Spleen (tissue), 13 donors: ENCODE measurements around the gene OR2M4. TPM values are rescaled to one million over a fixed set of nuclear protein-coding genes. Genes with fewer than 3 reads are reported as not detected.

Experiments used
- DNase-seq: peaks from one replicate; pipeline ENCODE4 v3.0.0-alpha.2; 2020
- H3K27ac ChIP-seq, 8 donors: fragments of 200-600 bp; sonication (generic) in 7 of 8; 1 replicate in 4 of 8; 2 replicates in 4 of 8; pipeline versions ENCODE4 v1.5.0 to v1.8.0; 2016 to 2021; ENCODE audit warnings: inconsistent platforms in 4 of 8, mild to moderate bottlenecking in 4 of 8, moderate library complexity in 1 of 8
- H3K27me3 ChIP-seq, 7 donors: fragments of 200-600 bp; sonication (generic) in 6 of 7; replicated peaks in 1 of 7; 1 replicate in 4 of 7; 2 replicates in 3 of 7; pipeline versions ENCODE4 v1.5.0 to v1.8.0; 2016 to 2021; ENCODE audit warnings: inconsistent platforms in 3 of 7, mild to moderate bottlenecking in 1 of 7
- H3K36me3 ChIP-seq, 6 donors: fragments of 200-600 bp; sonication (generic) in 5 of 6; 1 replicate in 4 of 6; 2 replicates in 2 of 6; pipeline versions ENCODE4 v1.5.0 to v1.8.0; 2016 to 2021; ENCODE audit warnings: inconsistent platforms in 2 of 6
- H3K4me1 ChIP-seq, 6 donors: fragments of 200-600 bp; sonication (generic) in 5 of 6; 1 replicate in 3 of 6; 2 replicates in 3 of 6; pipeline versions ENCODE4 v1.5.0 to v1.8.0; 2016 to 2021; ENCODE audit warnings: inconsistent platforms in 3 of 6
- H3K4me3 ChIP-seq, 8 donors: fragments of 200-600 bp; sonication (generic) in 7 of 8; 1 replicate in 4 of 8; 2 replicates in 4 of 8; pipeline versions ENCODE4 v1.5.0 to v1.8.0; 2016 to 2021; ENCODE audit warnings: inconsistent platforms in 4 of 8, mild to moderate bottlenecking in 4 of 8, moderate library complexity in 2 of 8
- H3K9me3 ChIP-seq, 8 donors: fragments of 200-600 bp; sonication (generic) in 7 of 8; 1 replicate in 4 of 8; 2 replicates in 4 of 8; pipeline versions ENCODE4 v1.5.0 to v1.8.0; 2016 to 2021; ENCODE audit warnings: inconsistent platforms in 4 of 8
- POLR2A ChIP-seq, 3 donors: fragments of 450-650 bp; IDR thresholded peaks; one replicate each; pipeline ENCODE4 v1.5.1; 2017; ENCODE audit warnings: antibody characterized with exemption in 3 of 3, mild to moderate bottlenecking in 1 of 3
- POLR2AphosphoS5 ChIP-seq, 3 donors: sonication (generic); formaldehyde crosslinking; IDR thresholded peaks; one replicate each; pipeline ENCODE4 v1.5.1; 2017; ENCODE audit warnings: antibody characterized with exemption in 3 of 3
- WGBS, 5 donors: extraction: QIAGEN DNeasy Blood & Tissue Kit in 3 of 5; methylation state at CpG; one replicate each; pipeline versions ENCODE4 v1.1.5 to v1.1.7; 2013 to 2018; 5-methylcytosine and 5-hydroxymethylcytosine counted together
- intact Hi-C: fragments of 100-400 bp; cut with DNase I; formaldehyde crosslinking; loops from one replicate; pipeline ENCODE4 v1.15.0; 2023; ENCODE audit warnings: low total_unique reads
- long read RNA-seq, 2 donors: transcript quantifications; one replicate each; lab custom pipeline, GENCODE V29; 2026
- polyA plus RNA-seq, 3 donors: library from polyadenylated mRNA; stranded (reverse); fragments of 200-250 nt; gene quantifications; one replicate each; pipeline ENCODE4 v1.2.1, GENCODE V29; 2013
- total RNA-seq, 7 donors: library from RNA; depleted of rRNA in 3 of 7; stranded (reverse); fragments of >200 nt in 3 of 7; fragmentation: NEBNext Ultra II Directional in 4 of 7; extraction: Animal tissue kit (Norgen Biotek cat#: 25700) in 4 of 7; gene quantifications; one replicate each; pipeline versions ENCODE4 v1.1.0 to v1.2.1, GENCODE V29; 2016 to 2021
- TF ChIP-seq, protein P1 (sequence below), 11 experiments: fragments of 200-600 bp in 7 of 11; fragments of 450-650 bp in 4 of 11; sonication (generic) in 4 of 11; IDR thresholded peaks in 8 of 11; conservative IDR thresholded peaks in 3 of 11; 1 replicate in 7 of 11; 2 replicates in 4 of 11; pipeline versions ENCODE4 v1.4.0 to v1.8.0; 2016 to 2021; ENCODE audit warnings: antibody characterized with exemption in 11 of 11, inconsistent platforms in 4 of 11, mild to moderate bottlenecking in 1 of 11
- donor health status: healthy with polysubstance abuse.
- donor health status: DM: no; HTN: no; CAD: no; lungs with moderate emphysema.
- donor health status: DM: no; HTN: no; CAD: no.
- donor health status: Bipolar disorder and iron deficiency.
- donor health status: healthy.
- donor health status: DM: no; HTN: no; CAD: no.
- donor health status: DM: yes; HTN: yes; CAD: no.

The OR2M4 gene, protein sequence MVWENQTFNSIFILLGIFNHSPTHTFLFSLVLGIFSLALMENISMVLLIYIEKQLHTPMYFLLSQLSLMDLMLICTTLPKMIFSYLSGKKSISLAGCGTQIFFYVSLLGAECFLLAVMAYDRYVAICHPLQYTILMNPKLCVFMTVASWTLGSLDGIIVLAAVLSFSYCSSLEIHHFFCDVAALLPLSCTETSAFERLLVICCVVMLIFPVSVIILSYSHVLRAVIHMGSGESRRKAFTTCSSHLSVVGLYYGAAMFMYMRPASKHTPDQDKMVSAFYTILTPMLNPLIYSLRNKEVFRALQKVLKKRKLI
- not detected for total RNA-seq
- under 1 TPM in 1 of 3 donors, not detected in 2; 0.02 TPM for polyA plus RNA-seq
- long read RNA-seq, donor 1: 0 reads
- long read RNA-seq, donor 2: 0 reads

DNA sequence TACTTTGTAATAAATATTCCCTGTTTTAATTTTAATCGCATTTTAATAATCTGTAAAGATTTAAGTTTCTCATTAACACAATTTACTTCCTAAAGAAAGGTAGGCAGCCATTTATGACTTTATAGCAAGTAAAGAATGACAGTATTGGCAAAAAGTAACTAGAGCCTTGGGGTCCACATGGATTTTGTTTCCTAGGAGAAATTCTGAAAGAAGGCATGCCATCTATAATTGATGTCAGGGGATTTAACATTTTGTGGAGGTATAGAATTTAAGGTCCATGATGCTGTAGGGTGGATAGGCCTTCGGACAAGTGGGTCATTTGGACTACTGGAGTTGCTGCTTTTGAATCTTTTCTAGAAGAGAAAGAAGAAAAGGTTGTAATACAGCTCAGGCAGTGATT, at the start of gene OR2M4:
Gene OR2M4, plus strand, starts transcription at position 301 of the 400 bp plus-strand sequence. CDS start 7,512 bp downstream, outside the sequence.
- TF ChIP-seq, protein P1, sequence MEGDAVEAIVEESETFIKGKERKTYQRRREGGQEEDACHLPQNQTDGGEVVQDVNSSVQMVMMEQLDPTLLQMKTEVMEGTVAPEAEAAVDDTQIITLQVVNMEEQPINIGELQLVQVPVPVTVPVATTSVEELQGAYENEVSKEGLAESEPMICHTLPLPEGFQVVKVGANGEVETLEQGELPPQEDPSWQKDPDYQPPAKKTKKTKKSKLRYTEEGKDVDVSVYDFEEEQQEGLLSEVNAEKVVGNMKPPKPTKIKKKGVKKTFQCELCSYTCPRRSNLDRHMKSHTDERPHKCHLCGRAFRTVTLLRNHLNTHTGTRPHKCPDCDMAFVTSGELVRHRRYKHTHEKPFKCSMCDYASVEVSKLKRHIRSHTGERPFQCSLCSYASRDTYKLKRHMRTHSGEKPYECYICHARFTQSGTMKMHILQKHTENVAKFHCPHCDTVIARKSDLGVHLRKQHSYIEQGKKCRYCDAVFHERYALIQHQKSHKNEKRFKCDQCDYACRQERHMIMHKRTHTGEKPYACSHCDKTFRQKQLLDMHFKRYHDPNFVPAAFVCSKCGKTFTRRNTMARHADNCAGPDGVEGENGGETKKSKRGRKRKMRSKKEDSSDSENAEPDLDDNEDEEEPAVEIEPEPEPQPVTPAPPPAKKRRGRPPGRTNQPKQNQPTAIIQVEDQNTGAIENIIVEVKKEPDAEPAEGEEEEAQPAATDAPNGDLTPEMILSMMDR (IDR thresholded peaks at IDR 0.05 in 8 of 11, conservative IDR thresholded peaks at IDR 0.05 in 3 of 11): no peak
- TF ChIP-seq POLR2A (IDR thresholded peaks at IDR 0.05): no peak
- H3K4me3 ChIP-seq: no peak within 1 kb of the TSS
- intact Hi-C loops: no loop called here
- DNase-seq: no peak
- 80 to 87% (median 82%) methylated on average over 2 of the region's 2 CpGs for WGBS, 5 donors
- H3K27me3 ChIP-seq: no peaks in the 10 kb centered on the region
- no peaks in the 10 kb centered on the region for H3K4me1 ChIP-seq
- H3K36me3 ChIP-seq: no peaks in the 10 kb centered on the region
- peaks cover 0 to 13% (median 7%) of the 10 kb centered on the region in 8 donors for H3K9me3 ChIP-seq
- no peak within 1 kb of the TSS for H3K27ac ChIP-seq

DNA sequence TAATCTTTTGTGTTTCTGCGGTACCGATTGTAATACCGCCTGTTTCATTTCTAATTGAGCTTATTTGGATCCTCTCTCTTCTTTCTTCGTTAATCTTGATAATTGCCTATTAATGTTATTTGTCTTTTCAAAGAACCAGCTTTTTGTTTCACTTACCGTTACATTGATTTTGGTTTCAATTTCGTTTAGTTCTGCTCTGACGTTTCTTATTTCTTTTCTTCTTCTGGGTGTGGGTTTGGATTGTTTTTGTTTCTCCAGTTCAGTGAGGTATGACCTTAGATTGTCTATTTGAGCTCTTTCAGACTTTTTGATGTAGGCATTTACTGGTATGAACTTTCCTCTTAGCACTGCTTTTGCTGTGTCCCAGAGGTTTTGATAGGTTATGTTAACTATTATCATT, 47.2 kb upstream of the OR2M4 start:
- intact Hi-C loops: no loop called here
- no peak for DNase-seq
- Histone ChIP-seq H3K27me3 (no peaks in the 10 kb centered on the region), H3K9me3 (peaks cover 0 to 12% (median 0%) of the 10 kb centered on the region in 8 donors), H3K4me3 (no peak overlapping the region), H3K27ac (no peak overlapping the region), H3K36me3 (no peaks in the 10 kb centered on the region), H3K4me1 (no peaks in the 10 kb centered on the region)
- 64 to 72% (median 67%) methylated on average over 7 of the region's 7 CpGs for WGBS, 5 donors
- TF ChIP-seq POLR2A (IDR thresholded peaks at IDR 0.05): no peak
- TF ChIP-seq, protein P1 (IDR thresholded peaks at IDR 0.05 in 8 of 11, conservative IDR thresholded peaks at IDR 0.05 in 3 of 11): no peak
- TF ChIP-seq POLR2AphosphoS5 (IDR thresholded peaks at IDR 0.05): no peak

DNA sequence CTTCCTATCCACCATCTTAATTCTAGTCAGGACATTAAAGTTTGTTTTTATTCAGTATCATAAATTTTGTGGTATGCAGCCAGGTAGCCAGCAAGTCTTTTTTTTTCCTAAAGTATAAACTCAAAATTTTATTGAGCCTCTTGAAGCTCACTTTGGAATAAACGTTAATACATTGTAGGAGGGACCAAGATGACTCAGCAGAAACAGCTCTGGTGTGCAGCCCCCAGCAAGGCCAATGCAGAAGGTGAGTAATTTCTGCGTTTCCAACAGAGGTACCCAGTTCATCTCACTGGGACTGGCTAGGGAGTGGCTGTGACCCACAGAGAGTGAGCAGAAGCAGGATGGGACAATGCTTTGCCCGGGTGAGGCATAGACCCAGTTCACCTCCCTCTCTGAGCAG, 43.9 kb upstream of the OR2M4 start:
- intact Hi-C loops: no loop called here

DNA sequence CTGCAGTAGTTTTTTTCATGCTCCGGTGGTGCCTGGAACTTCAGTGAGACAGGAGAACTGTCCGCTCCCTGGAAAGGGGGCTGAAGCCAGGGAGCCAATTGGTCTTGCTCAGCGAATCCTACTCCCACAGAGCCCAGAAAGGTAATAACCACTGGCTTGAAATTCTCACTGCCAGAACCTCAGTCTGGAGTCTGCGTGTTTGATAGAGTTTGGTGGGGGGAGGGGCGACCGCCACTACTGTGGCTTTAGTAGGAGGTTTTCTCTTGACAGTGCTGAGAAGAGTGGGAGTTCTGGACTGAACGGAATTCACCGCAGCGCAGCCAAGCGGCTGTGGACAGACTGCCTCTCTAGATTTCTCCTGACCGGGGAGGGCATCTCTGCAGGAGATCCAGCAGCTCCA, 42.2 kb upstream of the OR2M4 start:
- H3K27me3 ChIP-seq: no peaks in the 10 kb centered on the region
- H3K27ac ChIP-seq: no peak overlapping the region
- H3K9me3 ChIP-seq: peaks cover 0 to 19% (median 16%) of the 10 kb centered on the region in 8 donors
- TF ChIP-seq, protein P1 (IDR thresholded peaks at IDR 0.05 in 8 of 11, conservative IDR thresholded peaks at IDR 0.05 in 3 of 11): no peak
- TF ChIP-seq POLR2AphosphoS5 (IDR thresholded peaks at IDR 0.05) (no peak), POLR2A (IDR thresholded peaks at IDR 0.05) (no peak)
- DNase-seq: no peak
- H3K4me3 ChIP-seq: no peak overlapping the region
- H3K36me3 ChIP-seq: no peaks in the 10 kb centered on the region
- H3K4me1 ChIP-seq: no peaks in the 10 kb centered on the region
- 57 to 74% (median 61%) methylated on average over 10 to 11 of the region's 11 CpGs for WGBS, 5 donors
- intact Hi-C loops: no loop called here

More for the DNA sequence above, 43.9 kb upstream of the OR2M4 start:
- H3K36me3 ChIP-seq: no peaks in the 10 kb centered on the region
- DNase-seq: no peak
- WGBS, 5 donors: 53 to 75% (median 68%) methylated on average over 2 to 3 of the region's 3 CpGs
- no peaks in the 10 kb centered on the region for H3K4me1 ChIP-seq
- H3K27ac ChIP-seq: no peak overlapping the region
- TF ChIP-seq, protein P1 (IDR thresholded peaks at IDR 0.05 in 8 of 11, conservative IDR thresholded peaks at IDR 0.05 in 3 of 11): no peak
- no peak for TF ChIP-seq POLR2A (IDR thresholded peaks at IDR 0.05)
- TF ChIP-seq POLR2AphosphoS5 (IDR thresholded peaks at IDR 0.05): no peak
- H3K9me3 ChIP-seq: peaks cover 0 to 12% (median 1%) of the 10 kb centered on the region in 8 donors
- no peaks in the 10 kb centered on the region for H3K27me3 ChIP-seq
- H3K4me3 ChIP-seq: no peak overlapping the region
